BLaER1 treated with 17β-estradiol and CSF1 and Interleukin-3, amounts not matched to agents 10 nM and 100 nM (cell line): Measurements from ENCODE around the gene GJA9.
A peak's percentile ranks its signal among the peaks of the same experiment; 100 is the strongest.
"Not testable (repeated sequence)": the region's sequence is repeated elsewhere in the genome, so short reads cannot be mapped to it uniquely, and the experiment has no call there.

Experiments
- H3K27ac ChIP-seq, 11 experiments: shearing (Covaris generic); formaldehyde crosslinking; 2 replicates each; pipeline ENCODE4 v1.8.1; 2022
- H3K27me3 ChIP-seq, 11 experiments: shearing (Covaris generic); formaldehyde crosslinking; 2 replicates each; pipeline ENCODE4 v1.8.1; 2022
- H3K36me3 ChIP-seq, 11 experiments: shearing (Covaris generic); formaldehyde crosslinking; 2 replicates each; pipeline ENCODE4 v1.8.1; 2022
- H3K4me1 ChIP-seq, 10 experiments: shearing (Covaris generic); formaldehyde crosslinking; 2 replicates each; pipeline ENCODE4 v1.8.1; 2022
- H3K4me2 ChIP-seq, 11 experiments: shearing (Covaris generic); formaldehyde crosslinking; 2 replicates each; pipeline ENCODE4 v1.8.1; 2022
- H3K4me3 ChIP-seq, 10 experiments: shearing (Covaris generic); formaldehyde crosslinking; 2 replicates each; pipeline ENCODE4 v1.8.1; 2022
- H3K9ac ChIP-seq, 11 experiments: shearing (Covaris generic); formaldehyde crosslinking; 2 replicates each; pipeline ENCODE4 v1.8.1; 2022
- H3K9me3 ChIP-seq, 11 experiments: shearing (Covaris generic); formaldehyde crosslinking; replicated peaks in 1 of 11; 2 replicates each; pipeline ENCODE4 v1.8.1; 2022
- H4K20me1 ChIP-seq, 11 experiments: shearing (Covaris generic); formaldehyde crosslinking; 2 replicates each; pipeline ENCODE4 v1.8.1; 2022
- Cebpa-rat ChIP-seq, 11 experiments: shearing (Covaris generic); IDR thresholded peaks; 2 replicates each; pipeline ENCODE4 v1.8.1; 2022

GJA9 gene

DNA sequence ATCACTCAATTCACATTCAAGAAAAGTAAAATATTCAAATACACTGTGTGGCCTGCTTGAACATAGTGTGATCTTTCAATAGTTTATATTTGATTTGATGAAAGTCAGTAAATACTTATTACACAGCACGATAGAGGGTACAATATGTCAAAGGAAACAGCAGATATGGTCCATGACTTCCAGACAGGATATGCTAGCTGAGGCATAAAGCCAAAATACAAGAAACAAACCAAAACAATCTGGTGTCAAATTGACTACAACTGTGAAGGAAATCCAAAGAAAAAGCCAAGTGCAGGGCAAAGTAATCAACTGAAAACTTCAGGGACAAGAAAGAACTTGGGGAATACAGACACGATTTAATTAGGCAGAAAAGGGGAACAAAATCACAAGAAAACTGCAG is 41.1 kb downstream of the GJA9 start:
- no peaks in the 10 kb centered on the region for H3K27me3 ChIP-seq
- H3K9ac ChIP-seq: 0 out of 22 replicates have a peak overlapping the region, but pooled peaks of 1 of the 11 experiments have one; percentile 34
- no peak overlapping the region for H3K27ac ChIP-seq
- peak overlapping the region in 5 of 11 experiments; percentile 4 to 56 (median 26); a peak in 9 of 22 replicates for H3K4me2 ChIP-seq
- H3K36me3 ChIP-seq: peaks cover 51 to 83% (median 69%) of the 10 kb centered on the region in 11 experiments
- peaks cover 0 to 15% (median 9%) of the 10 kb centered on the region in 10 experiments; a peak in 10 of 20 replicates for H3K4me1 ChIP-seq
- no peak overlapping the region for H3K4me3 ChIP-seq
- H4K20me1 ChIP-seq: peaks cover 0 to 94% (median 0%) of the 10 kb centered on the region in 11 experiments; a peak in 8 of 22 replicates
- no peak for TF ChIP-seq Cebpa-rat (IDR thresholded peaks at IDR 0.05)
- peaks cover 0 to 3% (median 0%) of the 10 kb centered on the region in 11 experiments; a peak in 1 of 22 replicates for H3K9me3 ChIP-seq

DNA sequence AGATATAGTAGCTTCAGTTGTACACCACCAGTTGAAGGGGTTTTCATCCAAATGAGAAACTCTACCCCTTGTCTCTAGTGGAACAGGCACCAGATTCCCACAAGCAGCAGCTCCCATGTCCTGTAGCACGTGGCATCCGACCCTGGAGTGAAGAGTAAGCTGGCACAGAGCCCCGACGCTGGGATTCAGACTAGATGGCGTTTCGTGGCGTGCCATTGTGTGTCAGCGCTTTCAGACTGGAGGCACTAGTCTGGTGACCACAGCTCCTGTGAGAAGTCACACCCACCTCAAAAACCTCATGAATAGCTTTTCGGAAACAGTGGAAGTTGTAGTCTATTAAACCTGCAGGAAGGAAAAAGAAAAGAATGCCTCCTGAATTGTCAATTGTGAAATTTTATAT is 42.0 kb downstream of the GJA9 start:
- Histone ChIP-seq H3K9me3 (no peaks in the 10 kb centered on the region), H3K36me3 (peaks cover 42 to 74% (median 60%) of the 10 kb centered on the region in 11 experiments), H3K4me3 (no peak overlapping the region), H3K4me1 (peaks cover 7 to 19% (median 14%) of the 10 kb centered on the region in 10 experiments), H3K4me2 (no peak overlapping the region), H3K27ac (no peak overlapping the region), H4K20me1 (peaks cover 0 to 85% (median 0%) of the 10 kb centered on the region in 11 experiments; a peak in 8 of 22 replicates), H3K9ac (no peak overlapping the region), H3K27me3 (no peaks in the 10 kb centered on the region)
- no peak for TF ChIP-seq Cebpa-rat (IDR thresholded peaks at IDR 0.05)

GRCh38 chr1:38836316-38836715 is 45.1 kb downstream of the GJA9 start:
- Histone ChIP-seq H3K4me1 (peaks cover 13 to 25% (median 18%) of the 10 kb centered on the region in 10 experiments), H4K20me1 (peaks cover 0 to 54% (median 0%) of the 10 kb centered on the region in 11 experiments; a peak in 8 of 22 replicates), H3K36me3 (peaks cover 21 to 43% (median 33%) of the 10 kb centered on the region in 11 experiments)
- not testable (repeated sequence) for H3K27me3 ChIP-seq, H3K4me2 ChIP-seq, H3K9me3 ChIP-seq, H3K27ac ChIP-seq, H3K4me3 ChIP-seq, H3K9ac ChIP-seq

DNA sequence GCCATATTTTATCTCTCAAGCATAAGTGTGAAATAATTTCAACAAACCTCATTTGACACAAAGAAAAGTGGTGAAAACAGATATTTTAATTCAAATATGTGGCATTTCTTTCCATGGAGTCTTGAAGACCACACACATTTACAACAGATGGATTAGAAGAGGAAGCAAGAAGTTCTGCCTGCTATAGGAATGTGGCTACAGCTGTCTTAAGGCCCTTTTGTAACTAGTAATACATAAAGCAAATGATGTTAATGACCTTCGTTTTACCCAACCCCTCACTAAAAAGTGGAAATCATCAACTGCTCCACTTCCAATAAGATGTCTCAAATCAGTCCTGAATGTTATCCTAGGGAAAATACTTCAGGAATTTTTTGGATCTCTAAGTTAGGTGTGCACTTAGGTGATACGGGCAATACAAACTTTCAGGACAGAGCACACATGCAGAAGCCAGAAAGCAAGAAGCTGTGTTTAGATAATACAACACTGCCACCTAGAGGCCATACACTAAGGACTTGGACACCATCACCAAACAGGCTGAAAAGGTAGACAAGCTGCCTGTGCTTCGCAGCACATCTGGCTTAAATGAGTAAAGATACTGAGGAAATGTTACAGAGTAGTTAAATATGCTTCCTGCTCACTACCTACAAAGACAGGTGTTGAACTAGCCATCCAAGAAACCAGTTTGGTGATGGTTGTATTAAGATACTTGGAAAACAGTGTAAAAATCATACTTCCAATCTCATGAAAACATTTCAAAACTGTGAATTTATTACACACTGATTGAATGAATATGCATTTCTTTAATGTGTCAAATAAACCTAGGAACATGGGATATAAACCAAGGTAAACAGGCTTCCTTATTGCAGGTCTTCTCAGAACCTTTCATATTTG is 46.2 kb downstream of the GJA9 start:
- no peaks in the 10 kb centered on the region for H3K27me3 ChIP-seq
- no peaks in the 10 kb centered on the region for H3K9me3 ChIP-seq
- H3K36me3 ChIP-seq: peaks cover 21 to 32% (median 25%) of the 10 kb centered on the region in 11 experiments
- no peak overlapping the region for H3K9ac ChIP-seq
- H3K4me2 ChIP-seq: peak overlapping the region in 5 of 11 experiments; percentile 34 to 75 (median 60); a peak in 9 of 22 replicates
- no peak overlapping the region; a peak in 1 of 22 replicates for H3K27ac ChIP-seq
- H3K4me3 ChIP-seq: no peak overlapping the region
- H3K4me1 ChIP-seq: peaks cover 2 to 19% (median 14%) of the 10 kb centered on the region in 10 experiments; a peak in 19 of 20 replicates
- H4K20me1 ChIP-seq: peaks cover 0 to 43% (median 0%) of the 10 kb centered on the region in 11 experiments; a peak in 5 of 22 replicates
- no peak for TF ChIP-seq Cebpa-rat (IDR thresholded peaks at IDR 0.05)

DNA sequence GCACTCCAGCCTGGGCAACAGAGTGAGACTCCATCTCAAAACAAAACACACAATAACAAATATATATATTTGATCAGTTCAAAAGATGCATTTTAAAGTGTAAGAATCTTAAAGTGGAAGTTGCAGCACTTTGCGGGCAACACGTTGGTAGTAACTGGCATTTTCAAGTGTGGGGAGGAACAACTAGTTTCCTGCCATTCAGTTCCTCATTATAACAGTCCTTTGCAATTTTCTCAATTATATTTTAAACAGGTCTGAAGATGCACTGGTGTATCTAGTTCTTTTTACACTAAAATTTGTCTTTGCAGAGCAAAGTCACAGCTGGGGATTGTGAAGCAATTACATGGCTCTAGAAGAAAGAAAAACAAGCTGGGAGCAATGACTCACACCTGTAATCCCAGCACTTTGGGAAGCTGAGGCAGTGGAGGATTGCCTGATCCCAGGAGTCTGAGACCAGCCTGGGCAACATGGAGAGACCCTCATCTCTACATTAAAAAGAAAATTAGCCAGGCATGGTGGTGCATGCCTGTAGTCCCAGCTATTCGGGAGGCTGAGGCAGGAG is 47.1 kb downstream of the GJA9 start:
- no peaks in the 10 kb centered on the region for H3K9me3 ChIP-seq
- H3K27me3 ChIP-seq: no peaks in the 10 kb centered on the region
- no peak overlapping the region for H3K9ac ChIP-seq
- no peak for TF ChIP-seq Cebpa-rat (IDR thresholded peaks at IDR 0.05)
- peaks cover 0 to 19% (median 14%) of the 10 kb centered on the region in 10 experiments; a peak in 18 of 20 replicates for H3K4me1 ChIP-seq
- no peak overlapping the region for H3K4me3 ChIP-seq
- peak overlapping the region in 10 of 11 experiments; percentile 8 to 75 (median 30); a peak in 17 of 22 replicates for H3K4me2 ChIP-seq
- peak overlapping the region in 1 of 11 experiments; percentile 13; a peak in 1 of 22 replicates for H3K27ac ChIP-seq
- peaks cover 0 to 34% (median 0%) of the 10 kb centered on the region in 11 experiments; a peak in 4 of 22 replicates for H4K20me1 ChIP-seq
- peaks cover 15 to 23% (median 17%) of the 10 kb centered on the region in 11 experiments for H3K36me3 ChIP-seq

GRCh38 chr1:38833146-38833545 is 48.2 kb downstream of the GJA9 start:
- Histone ChIP-seq H3K4me2 (0 out of 22 replicates have a peak overlapping the region, but pooled peaks of 1 of the 11 experiments have one; percentile 34), H3K9me3 (no peaks in the 10 kb centered on the region), H3K4me1 (peaks cover 0 to 19% (median 14%) of the 10 kb centered on the region in 10 experiments; a peak in 18 of 20 replicates), H3K9ac (no peak overlapping the region), H3K36me3 (peaks cover 4 to 12% (median 5%) of the 10 kb centered on the region in 11 experiments; a peak in 20 of 22 replicates), H3K27me3 (no peaks in the 10 kb centered on the region), H3K4me3 (no peak overlapping the region), H4K20me1 (peaks cover 0 to 23% (median 0%) of the 10 kb centered on the region in 11 experiments; a peak in 3 of 22 replicates), H3K27ac (no peak overlapping the region)
- no peak for TF ChIP-seq Cebpa-rat (IDR thresholded peaks at IDR 0.05)

DNA sequence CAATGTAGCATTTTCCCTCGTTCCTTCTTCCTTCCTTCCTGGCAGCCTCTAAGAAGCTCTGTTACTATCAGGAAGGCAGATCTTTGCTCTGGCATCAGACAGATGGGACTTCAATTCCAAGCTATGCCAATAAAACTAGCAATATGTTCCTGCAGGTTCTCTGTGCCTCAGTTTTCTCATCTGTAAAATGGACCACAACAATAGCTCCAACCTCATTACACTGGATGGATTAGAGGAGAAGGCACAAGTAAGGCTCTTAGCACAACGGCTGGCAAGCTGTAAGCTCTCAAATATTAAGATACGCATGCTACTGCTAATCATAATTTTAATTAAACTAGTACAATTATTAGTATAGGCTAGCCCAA is 49.0 kb downstream of the GJA9 start:
- H3K36me3 ChIP-seq: peaks cover 0 to 5% (median 0%) of the 10 kb centered on the region in 11 experiments; a peak in 3 of 22 replicates
- no peak overlapping the region for H3K4me3 ChIP-seq
- H3K27ac ChIP-seq: no peak overlapping the region
- H3K9ac ChIP-seq: no peak overlapping the region
- no peak for TF ChIP-seq Cebpa-rat (IDR thresholded peaks at IDR 0.05)
- peaks cover 0 to 19% (median 14%) of the 10 kb centered on the region in 10 experiments; a peak in 18 of 20 replicates for H3K4me1 ChIP-seq
- H3K27me3 ChIP-seq: no peaks in the 10 kb centered on the region
- H4K20me1 ChIP-seq: peaks cover 0 to 15% (median 0%) of the 10 kb centered on the region in 11 experiments; a peak in 3 of 22 replicates
- H3K4me2 ChIP-seq: no peak overlapping the region
- no peaks in the 10 kb centered on the region for H3K9me3 ChIP-seq

DNA sequence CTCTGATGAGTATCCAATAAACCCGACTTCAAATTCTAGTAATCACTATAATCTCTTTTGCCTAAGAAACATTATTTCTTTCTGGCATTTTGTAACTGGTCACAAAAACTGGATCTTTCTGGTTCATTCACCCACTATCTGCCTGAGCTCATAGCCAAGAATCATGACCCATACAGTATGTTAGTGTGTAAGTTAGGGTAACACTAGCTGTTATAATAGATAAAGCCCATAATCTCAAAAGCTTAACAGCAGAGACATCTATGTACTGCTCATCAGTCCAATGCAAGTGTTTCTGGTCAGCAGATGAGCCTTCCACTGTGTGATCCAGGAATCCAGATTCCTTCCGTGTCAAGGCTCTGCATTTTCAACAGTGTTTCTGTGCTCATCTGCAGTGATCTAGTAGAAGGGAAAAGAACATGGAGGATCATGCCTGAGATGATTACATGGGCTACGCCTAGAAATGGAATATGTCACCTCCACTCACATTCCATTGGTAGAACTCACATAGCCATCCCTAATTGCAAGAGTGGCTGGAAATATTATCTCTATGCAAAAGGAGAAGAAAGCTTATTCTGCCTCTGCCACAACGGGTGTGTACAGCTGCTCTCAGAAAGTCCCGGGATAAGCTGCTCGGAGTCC is 49.5 kb downstream of the GJA9 start:
- Histone ChIP-seq H3K9ac (no peak overlapping the region), H3K27ac (no peak overlapping the region), H3K4me2 (no peak overlapping the region), H3K9me3 (no peaks in the 10 kb centered on the region), H3K36me3 (0 out of 22 replicates have a peak, but pooled peaks cover 0 to under 1% (median 0%) of the 10 kb centered on the region in 11 experiments), H4K20me1 (peaks cover 0 to 10% (median 0%) of the 10 kb centered on the region in 11 experiments; a peak in 3 of 22 replicates), H3K27me3 (no peaks in the 10 kb centered on the region), H3K4me3 (no peak overlapping the region), H3K4me1 (peaks cover 0 to 19% (median 14%) of the 10 kb centered on the region in 10 experiments; a peak in 18 of 20 replicates)
- TF ChIP-seq Cebpa-rat (IDR thresholded peaks at IDR 0.05): no peak
